K562 (cell line): ENCODE data around the gene ZC3H13. TPM values are rescaled to one million over a fixed set of nuclear protein-coding genes. Genes with fewer than 3 reads are reported as not detected.

Experiments
- ATAC-seq: fragments of 200-7000 bp; cut with Tn5 transposase; 3 replicates; pipeline ENCODE4 v1.9.1; 2020; ENCODE audit warnings: moderate library complexity
- BruUV-seq: library from RNA; stranded (reverse); fragments of 400-500 nt; replicated peaks from 2 replicates; lab custom pipeline; 2021; lab: Mats Ljungman, UMichigan
- CTCF ChIA-PET: fragments of 300-600 bp; formaldehyde crosslinking; extraction: SDS; loops from one replicate; lab custom pipeline; 2021; ENCODE audit warnings: low intra/inter-chr PET ratio; lab: Yijun Ruan, JAX
- POLR2A ChIA-PET: fragments of 300-600, 350-650 bp; sonication (Branson Sonifier 250); formaldehyde crosslinking; extraction: SDS; loops from one replicate; lab custom pipeline; 2021; ENCODE audit warnings: antibody characterized with exemption, inconsistent platforms; lab: Yijun Ruan, JAX
- DNase-seq, 4 experiments: peaks; one replicate each; pipeline versions ENCODE4 v3.0.0 to v3.0.0-alpha.2; 2011 to 2018; ENCODE audit warnings: low spot score in 3 of 4, mixed read lengths in 3 of 4; ENCODE audit errors: extremely low read depth in 1 of 4
- FAIRE-seq: peaks from 2 replicates; lab custom pipeline; 2011; peaks lifted over from hg19 to GRCh38; lab: Jason Lieb, UNC
- H2AFZ ChIP-seq: 2 replicates; pipeline ENCODE4 v1.6.0; 2011; ENCODE audit warnings: low read depth, low read length, control low read depth, inconsistent platforms
- H3K27ac ChIP-seq: fragments of 200-600 bp; 3 replicates; pipeline ENCODE4 v1.8.0; 2011; ENCODE audit warnings: low read depth, mild to moderate bottlenecking, control low read depth, inconsistent platforms, low read length, moderate library complexity, mixed read lengths; ENCODE audit errors: extremely low read depth
- H3K27me3 ChIP-seq, 2 experiments: fragments of 300-600 bp in 1 of 2; 2 replicates in 1 of 2; 3 replicates in 1 of 2; pipeline versions ENCODE4 v1.6.0 to v1.8.0; 2011; ENCODE audit warnings: inconsistent platforms in 2 of 2, low read length in 2 of 2, mild to moderate bottlenecking in 1 of 2, mixed read lengths in 1 of 2, moderate library complexity in 1 of 2; ENCODE audit not compliant: control insufficient read depth in 2 of 2, insufficient read depth in 2 of 2
- H3K36me3 ChIP-seq: fragments of 300-600 bp; 3 replicates; pipeline ENCODE4 v1.8.0; 2011; ENCODE audit warnings: mild to moderate bottlenecking, low read length, inconsistent platforms; ENCODE audit not compliant: control insufficient read depth, insufficient read depth
- H3K4me1 ChIP-seq, 2 experiments: fragments of 200-600 bp in 1 of 2; replicated peaks in 1 of 2; 2 replicates in 1 of 2; 3 replicates in 1 of 2; pipeline versions ENCODE4 v1.5.1 to v1.8.0; 2011; ENCODE audit warnings: inconsistent platforms in 2 of 2, low read length in 2 of 2, mild to moderate bottlenecking in 1 of 2, mixed read lengths in 1 of 2, moderate library complexity in 1 of 2; ENCODE audit not compliant: control insufficient read depth in 2 of 2, insufficient read depth in 2 of 2
- H3K4me2 ChIP-seq: 2 replicates; pipeline ENCODE4 v1.6.1; 2011; ENCODE audit warnings: low read length, control low read depth, inconsistent platforms, mixed read lengths; ENCODE audit not compliant: insufficient read depth
- H3K4me3 ChIP-seq: fragments of 200-600 bp; sonication (generic), shearing (Covaris generic); 2 replicates; pipeline ENCODE4 v1.5.1; 2016; ENCODE audit warnings: control low read depth, inconsistent platforms
- H3K79me2 ChIP-seq: fragments of 200-600 bp; 3 replicates; pipeline ENCODE4 v1.8.0; 2011; ENCODE audit warnings: low read length, inconsistent platforms; ENCODE audit not compliant: control insufficient read depth, insufficient read depth
- H3K9ac ChIP-seq, 2 experiments: 2 replicates each; pipeline versions ENCODE4 v1.6.0 to v1.6.1; 2011; ENCODE audit warnings: low read depth in 2 of 2, low read length in 2 of 2, control low read depth in 1 of 2, inconsistent platforms in 1 of 2, mild to moderate bottlenecking in 1 of 2, mixed read lengths in 1 of 2; ENCODE audit not compliant: insufficient read depth in 1 of 2
- H3K9me1 ChIP-seq: one replicate; pipeline ENCODE4 v1.6.0; 2011; ENCODE audit warnings: inconsistent platforms, mild to moderate bottlenecking, low read length, moderate library complexity; ENCODE audit not compliant: control insufficient read depth, insufficient read depth
- H3K9me3 ChIP-seq: replicated peaks from 2 replicates; pipeline ENCODE4 v1.5.1; 2011; ENCODE audit warnings: low read depth, low read length, inconsistent platforms; ENCODE audit not compliant: control insufficient read depth, insufficient read depth
- H4K20me1 ChIP-seq: replicated peaks from 2 replicates; pipeline ENCODE4 v1.6.1; 2011; ENCODE audit warnings: low read length, inconsistent platforms, mixed read lengths; ENCODE audit not compliant: control insufficient read depth, insufficient read depth
- BMI1 ChIP-seq: fragments of 150-350 bp; IDR thresholded peaks from 2 replicates; pipeline ENCODE4 v1.6.1; 2014; ENCODE audit warnings: low read length
- CTCF ChIP-seq, 3 experiments: IDR thresholded peaks in 2 of 3; conservative IDR thresholded peaks in 1 of 3; 2 replicates each; pipeline ENCODE4 v1.5.1; 2011 to 2012; ENCODE audit warnings: low read length in 3 of 3, mild to moderate bottlenecking in 3 of 3, control low read depth in 2 of 3, improper control_type of control experiment in 1 of 3, inconsistent platforms in 1 of 3, low read depth in 1 of 3, mixed read lengths in 1 of 3, moderate library complexity in 1 of 3; ENCODE audit not compliant: insufficient read depth in 2 of 3
- ERF ChIP-seq: fragments of 450-650 bp; formaldehyde crosslinking; IDR thresholded peaks from 2 replicates; pipeline ENCODE4 v1.4.0; 2020; ENCODE audit warnings: mild to moderate bottlenecking, mixed read lengths
- HINFP ChIP-seq: fragments of 450-650 bp; conservative IDR thresholded peaks from 2 replicates; pipeline ENCODE4 v1.6.1; 2016; ENCODE audit warnings: missing genetic modification characterization, low read depth, mild to moderate bottlenecking, control low read depth, missing compliant biosample characterization
- RAD21 ChIP-seq, 2 experiments: fragments of 250-450 bp in 1 of 2; fragments of 450-650 bp in 1 of 2; sonication (Bioruptor Pico) in 1 of 2; formaldehyde crosslinking in 1 of 2; IDR thresholded peaks in 1 of 2; conservative IDR thresholded peaks in 1 of 2; 2 replicates each; pipeline versions ENCODE4 v1.4.0 to v1.8.0; 2020 to 2022; ENCODE audit warnings: mild to moderate bottlenecking in 2 of 2, moderate library complexity in 1 of 2
- SMC3 ChIP-seq: conservative IDR thresholded peaks from 2 replicates; pipeline ENCODE4 v1.6.1; 2011; ENCODE audit warnings: low read depth, low read length, improper control_type of control experiment; ENCODE audit not compliant: insufficient read depth
- SOX6 ChIP-seq: fragments of 450-650 bp; IDR thresholded peaks from 2 replicates; pipeline ENCODE4 v1.6.1; 2014; ENCODE audit warnings: mild to moderate bottlenecking
- TARDBP ChIP-seq: fragments of 450-650 bp; IDR thresholded peaks from 2 replicates; pipeline ENCODE4 v1.6.1; 2016
- ZC3H11A ChIP-seq: IDR thresholded peaks from 2 replicates; pipeline ENCODE4 v1.6.1; 2012; ENCODE audit warnings: low read depth, low read length, improper control_type of control experiment
- ZNF384 ChIP-seq: IDR thresholded peaks from 2 replicates; pipeline ENCODE4 v1.6.1; 2012; ENCODE audit warnings: low read depth, low read length, improper control_type of control experiment
- ZNF740 ChIP-seq, 3 experiments: fragments of 200-800 bp in 1 of 3; sonication (Bioruptor generic) in 1 of 3; sonication (generic) in 1 of 3; formaldehyde crosslinking in 1 of 3; IDR thresholded peaks; 2 replicates each; pipeline versions ENCODE4 v1.6.1 to v1.8.0; 2016 to 2022; ENCODE audit warnings: mild to moderate bottlenecking in 2 of 3, missing compliant biosample characterization in 2 of 3, missing genetic modification characterization in 2 of 3, missing genetic modification reagents in 1 of 3
- WGBS: fragments of 100-300 bp; shearing (Covaris generic); methylation state at CpG from one replicate; pipeline ENCODE4 v1.1.6; 2016; ENCODE audit warnings: low coverage, mixed read lengths; ENCODE audit not compliant: insufficient coverage; ENCODE audit errors: missing lambda C conversion rate; 5-methylcytosine and 5-hydroxymethylcytosine counted together
- in situ Hi-C: fragments of 300-500 bp; cut with MboI; formaldehyde crosslinking; loops from 4 replicates; pipeline ENCODE4 v1.15.0; 2018; ENCODE audit warnings: inconsistent platforms, mixed read lengths
- intact Hi-C: fragments of 100-400 bp; cut with micrococcal nuclease; formaldehyde crosslinking; loops from 2 replicates; pipeline ENCODE4 v1.14.2; 2022
- polyA plus RNA-seq, 8 experiments: library from polyadenylated mRNA; depleted of rRNA in 4 of 8; stranded (reverse) in 5 of 8; unstranded in 3 of 8; fragments of >200 nt; fragmentation: Nextera tagmentation in 2 of 8; fragmentation: Illumina TruSeq in 1 of 8; extraction: Ambion mirVana in 2 of 8; extraction: Trizol in 1 of 8; gene quantifications; 2 replicates each; pipeline versions ENCODE4 v1.2.1 to v1.2.3, GENCODE V29; 2011 to 2014; ENCODE audit warnings: inconsistent platforms in 1 of 8, missing spikeins in 1 of 8
- total RNA-seq, 7 experiments: library from RNA; depleted of rRNA in 6 of 7; stranded (reverse); fragments of >200 nt in 6 of 7; fragmentation: Illumina TruSeq in 2 of 7; extraction: Trizol in 2 of 7; gene quantifications; 2 replicates each; pipeline versions ENCODE4 v1.2.1 to v1.2.3, GENCODE V29; 2011 to 2021; ENCODE audit warnings: low replicate concordance in 1 of 7
- TF ChIP-seq, protein P1 (sequence below): fragments of 450-650 bp; formaldehyde crosslinking; conservative IDR thresholded peaks from 2 replicates; pipeline ENCODE4 v1.4.0; 2022; ENCODE audit warnings: mild to moderate bottlenecking, missing genetic modification characterization

ZC3H13 gene
- total and polyA plus RNA-seq, 9 of the 15 experiments (the other 6 are each of a cell fraction or from before 2014, with no cell fraction given) = 4.9 to 27.6 (median 12.1) TPM

- no peak for FAIRE-seq
- peak in 3 of 4 experiments; percentile 8 to 13 (median 9) for DNase-seq
- intact Hi-C loops (loop anchor here (1.0 to 5.0 kb wide), 2 partner anchors 201 to 397 kb away; no protein-coding TSS in a partner anchor), in situ Hi-C loops (loop anchor here (25.0 kb wide), 1 partner anchor 387 kb away; no protein-coding TSS in a partner anchor)
- H3K79me2 ChIP-seq = no peaks in the 10 kb centered on the region
- CTCF ChIA-PET = interaction anchor here (0.8 to 1.1 kb wide), 2 partner anchors 200 to 201 kb away, joined by 3 read pairs; no protein-coding TSS in a partner anchor
- peaks cover 0 to 3% of the 10 kb centered on the region in 2 experiments; a peak in 1 of 5 replicates for H3K4me1 ChIP-seq
- H3K27ac ChIP-seq = no peak overlapping the region
- H3K27me3 ChIP-seq = peaks cover 5 to 29% of the 10 kb centered on the region in 2 experiments; a peak in 3 of 5 replicates
- H2AFZ ChIP-seq = no peak overlapping the region
- POLR2A ChIA-PET = no interaction called here
- H3K9me3 ChIP-seq = no peaks in the 10 kb centered on the region
- H3K36me3 ChIP-seq = no peaks in the 10 kb centered on the region
- no peaks in the 10 kb centered on the region for H3K9me1 ChIP-seq
- no peak overlapping the region for H3K4me2 ChIP-seq
- H3K4me3 ChIP-seq = no peak overlapping the region
- no TSS peak for BruUV-seq
- no peak overlapping the region for H3K9ac ChIP-seq
- 0% methylated on average over 2 of the region's 3 CpGs for WGBS
- ATAC-seq = peak; percentile 67
- TF ChIP-seq, protein P1, sequence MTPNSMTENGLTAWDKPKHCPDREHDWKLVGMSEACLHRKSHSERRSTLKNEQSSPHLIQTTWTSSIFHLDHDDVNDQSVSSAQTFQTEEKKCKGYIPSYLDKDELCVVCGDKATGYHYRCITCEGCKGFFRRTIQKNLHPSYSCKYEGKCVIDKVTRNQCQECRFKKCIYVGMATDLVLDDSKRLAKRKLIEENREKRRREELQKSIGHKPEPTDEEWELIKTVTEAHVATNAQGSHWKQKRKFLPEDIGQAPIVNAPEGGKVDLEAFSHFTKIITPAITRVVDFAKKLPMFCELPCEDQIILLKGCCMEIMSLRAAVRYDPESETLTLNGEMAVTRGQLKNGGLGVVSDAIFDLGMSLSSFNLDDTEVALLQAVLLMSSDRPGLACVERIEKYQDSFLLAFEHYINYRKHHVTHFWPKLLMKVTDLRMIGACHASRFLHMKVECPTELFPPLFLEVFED (CRISPR knock-in tag) = no peak
- peak; percentile 22 to 51 (median 41); a peak in 5 of 6 replicates for TF ChIP-seq CTCF (IDR thresholded peaks at IDR 0.05 in 2 of 3, conservative IDR thresholded peaks at IDR 0.05 in 1 of 3; ENCODE audit: insufficient read depth in 2 of 3, low read depth in 1 of 3, low read length in 3 of 3)
- TF ChIP-seq ZNF740 (CRISPR knock-in tag; IDR thresholded peaks at IDR 0.05) = no peak
- no peak for TF ChIP-seq ZNF740 (tag; IDR thresholded peaks at IDR 0.05)
- TF ChIP-seq BMI1 = no peak
- TF ChIP-seq ZNF384 = no peak
- TF ChIP-seq SMC3 = 0 out of 2 replicates have a peak, but pooled peaks have one; percentile 16
- TF ChIP-seq SOX6 = no peak
- TF ChIP-seq HINFP (tag) = no peak
- no peak for TF ChIP-seq ZC3H11A
- no peak for TF ChIP-seq ERF (CRISPR knock-in tag)
- TF ChIP-seq TARDBP = no peak
- TF ChIP-seq RAD21 (CRISPR knock-in tag; conservative IDR thresholded peaks at IDR 0.05 in 1 of 2, IDR thresholded peaks at IDR 0.05 in 1 of 2) = peak in 1 of 2 experiments; percentile 52; a peak in 2 of 4 replicates
- H4K20me1 ChIP-seq = no peaks in the 10 kb centered on the region
These were observed 127.4 kb downstream of the ZC3H13 start for GRCh38 chr13:45925151-45925550.
